AG04449 (cell line): ENCODE results near the gene SFTPD.
"Not testable (repeated sequence)": the region's sequence is repeated elsewhere in the genome, so short reads cannot be mapped to it uniquely, and the experiment has no call there.

Experiments used
- CTCF ChIA-PET: fragments of 350-600 bp; formaldehyde crosslinking; extraction: SDS; loops from one replicate; lab custom pipeline; 2021; ENCODE audit warnings: antibody characterized with exemption; lab: Yijun Ruan, JAX
- POLR2A ChIA-PET: fragments of 400-600, 350-600 bp; formaldehyde crosslinking; extraction: SDS; loops from one replicate; lab custom pipeline; 2020; ENCODE audit warnings: antibody characterized with exemption, inconsistent platforms; lab: Yijun Ruan, JAX
- DNase-seq: peaks from one replicate; pipeline ENCODE4 v3.0.0-alpha.2; 2010; ENCODE audit warnings: low read depth, low spot score
- H3K4me3 ChIP-seq: 2 replicates; pipeline ENCODE4 v1.5.1; 2011; ENCODE audit warnings: low read depth, mild to moderate bottlenecking, control low read depth, low read length
- CTCF ChIP-seq: IDR thresholded peaks from one replicate; pipeline ENCODE4 v1.5.1; 2011; ENCODE audit warnings: mild to moderate bottlenecking, moderate library complexity, low read length, control low read depth, inconsistent platforms; ENCODE audit not compliant: insufficient read depth; ENCODE audit errors: missing control alignments

SFTPD gene

GRCh38 chr10:79948976-79949722, at the start of gene SFTPD:
Gene SFTPD (minus strand): TSS chr10:79949105. CDS start chr10:79946659, 2,446 bp downstream.
- no peak for DNase-seq
- ChIA-PET POLR2A (interaction anchor here (0.8 kb wide), 1 partner anchor 12 kb away, joined by 3 read pairs; no protein-coding TSS in a partner anchor), CTCF (no interaction called here)
- no peak for TF ChIP-seq CTCF
- H3K4me3 ChIP-seq: no peak within 1 kb of the TSS

GRCh38 chr10:79995979-79996634, 47.2 kb upstream of the SFTPD start:
- ChIA-PET POLR2A (no interaction called here), CTCF (interaction anchor here (0.7 to 1.6 kb wide), 2 partner anchors 51 to 57 kb away, joined by 3 to 5 read pairs; no protein-coding TSS in a partner anchor)
- no peak overlapping the region for H3K4me3 ChIP-seq

GRCh38 chr10:79994556-79994955, 45.7 kb upstream of the SFTPD start:
- ChIA-PET CTCF (no interaction called here), POLR2A (no interaction called here)
- DNase-seq: no peak
- no peak for TF ChIP-seq CTCF
- H3K4me3 ChIP-seq: no peak overlapping the region

More at GRCh38 chr10:79995979-79996634, 47.2 kb upstream of the SFTPD start:
- DNase-seq: no peak
- TF ChIP-seq CTCF: no peak

GRCh38 chr10:79988199-79988598, 39.3 kb upstream of the SFTPD start:
- DNase-seq, POLR2A ChIA-PET, H3K4me3 ChIP-seq: not testable (repeated sequence)
- CTCF ChIA-PET: interaction anchor here (1.6 kb wide), 1 partner anchor 59 kb away, joined by 5 read pairs; no protein-coding TSS in a partner anchor

GRCh38 chr10:79986661-79987060, 37.8 kb upstream of the SFTPD start:
- H3K4me3 ChIP-seq, POLR2A ChIA-PET, CTCF ChIA-PET, DNase-seq: not testable (repeated sequence)

GRCh38 chr10:79985481-79986072, 36.7 kb upstream of the SFTPD start:
- no peak for DNase-seq
- CTCF ChIA-PET: no interaction called here
- H3K4me3 ChIP-seq: no peak overlapping the region
- TF ChIP-seq CTCF: no peak
- POLR2A ChIA-PET: no interaction called here

GRCh38 chr10:79984851-79985250, 35.9 kb upstream of the SFTPD start:
- no peak for DNase-seq
- no peak overlapping the region for H3K4me3 ChIP-seq
- TF ChIP-seq CTCF: no peak
- POLR2A ChIA-PET: no interaction called here
- CTCF ChIA-PET: no interaction called here
